Hypothalamus (tissue), 51 donors: ENCODE measurements around the gene KCNT2.

ENCODE experiments used
- DNase-seq, 51 donors: peaks; one replicate each; lab custom pipeline; 2025; lab: John Stamatoyannopoulos, UW

KCNT2 gene

GRCh38 chr1:196593955-196594354 is 14.3 kb downstream of the KCNT2 start:
- no peak for DNase-seq

GRCh38 chr1:196590959-196591358 is 17.3 kb downstream of the KCNT2 start:
- no peak for DNase-seq

GRCh38 chr1:196590012-196590708 is 18.1 kb downstream of the KCNT2 start:
- DNase-seq, result no peak

GRCh38 chr1:196584696-196585095 is 23.5 kb downstream of the KCNT2 start:
- no peak for DNase-seq

GRCh38 chr1:196577386-196577785 is 30.9 kb downstream of the KCNT2 start:
- no peak for DNase-seq

GRCh38 chr1:196573226-196573625 is 35.0 kb downstream of the KCNT2 start:
- no peak for DNase-seq

GRCh38 chr1:196567238-196567637 is 41.0 kb downstream of the KCNT2 start:
- DNase-seq, result no peak

- DNase-seq, result no peak
These were observed 44.5 kb downstream of the KCNT2 start for GRCh38 chr1:196563768-196564167.

- DNase-seq, result no peak
These were observed 48.9 kb downstream of the KCNT2 start for GRCh38 chr1:196559314-196559713.

- peak in 1 of 51 donors; percentile 6 for DNase-seq
These were observed 49.8 kb downstream of the KCNT2 start for GRCh38 chr1:196558411-196558810.

GRCh38 chr1:196557797-196558196 is 50.4 kb downstream of the KCNT2 start:
- DNase-seq, result no peak

- no peak for DNase-seq
These were observed 57.5 kb downstream of the KCNT2 start for GRCh38 chr1:196550731-196551130.

- no peak for DNase-seq
These were observed 61.7 kb downstream of the KCNT2 start for GRCh38 chr1:196546272-196547111.

GRCh38 chr1:196545222-196545621 is 63.0 kb downstream of the KCNT2 start:
- DNase-seq, result no peak

GRCh38 chr1:196544617-196545016 is 63.6 kb downstream of the KCNT2 start:
- no peak for DNase-seq

- DNase-seq, result no peak
These were observed 64.4 kb downstream of the KCNT2 start for GRCh38 chr1:196543833-196544232.

- DNase-seq, result peak in 1 of 51 donors; percentile 4
These were observed 69.8 kb downstream of the KCNT2 start for GRCh38 chr1:196538473-196538872.

GRCh38 chr1:196535727-196536126 is 72.5 kb downstream of the KCNT2 start:
- no peak for DNase-seq

- no peak for DNase-seq
These were observed 76.3 kb downstream of the KCNT2 start for GRCh38 chr1:196531737-196532524.

GRCh38 chr1:196527919-196528318 is 80.3 kb downstream of the KCNT2 start:
- no peak for DNase-seq
